Measurements from ENCODE around the gene ZNF628.

Gene ZNF628

GRCh38 chr19:55489711-55490477 is 13.5 kb downstream of the ZNF628 start:
- no peak for DNase-seq (ENCODE audit: low read depth)
- no peak for TF ChIP-seq CTCF (conservative IDR thresholded peaks at IDR 0.05; ENCODE audit: low read depth, low read length)
- no peak overlapping the region for H3K4me3 ChIP-seq (ENCODE audit: low read depth, low read length)

DNA sequence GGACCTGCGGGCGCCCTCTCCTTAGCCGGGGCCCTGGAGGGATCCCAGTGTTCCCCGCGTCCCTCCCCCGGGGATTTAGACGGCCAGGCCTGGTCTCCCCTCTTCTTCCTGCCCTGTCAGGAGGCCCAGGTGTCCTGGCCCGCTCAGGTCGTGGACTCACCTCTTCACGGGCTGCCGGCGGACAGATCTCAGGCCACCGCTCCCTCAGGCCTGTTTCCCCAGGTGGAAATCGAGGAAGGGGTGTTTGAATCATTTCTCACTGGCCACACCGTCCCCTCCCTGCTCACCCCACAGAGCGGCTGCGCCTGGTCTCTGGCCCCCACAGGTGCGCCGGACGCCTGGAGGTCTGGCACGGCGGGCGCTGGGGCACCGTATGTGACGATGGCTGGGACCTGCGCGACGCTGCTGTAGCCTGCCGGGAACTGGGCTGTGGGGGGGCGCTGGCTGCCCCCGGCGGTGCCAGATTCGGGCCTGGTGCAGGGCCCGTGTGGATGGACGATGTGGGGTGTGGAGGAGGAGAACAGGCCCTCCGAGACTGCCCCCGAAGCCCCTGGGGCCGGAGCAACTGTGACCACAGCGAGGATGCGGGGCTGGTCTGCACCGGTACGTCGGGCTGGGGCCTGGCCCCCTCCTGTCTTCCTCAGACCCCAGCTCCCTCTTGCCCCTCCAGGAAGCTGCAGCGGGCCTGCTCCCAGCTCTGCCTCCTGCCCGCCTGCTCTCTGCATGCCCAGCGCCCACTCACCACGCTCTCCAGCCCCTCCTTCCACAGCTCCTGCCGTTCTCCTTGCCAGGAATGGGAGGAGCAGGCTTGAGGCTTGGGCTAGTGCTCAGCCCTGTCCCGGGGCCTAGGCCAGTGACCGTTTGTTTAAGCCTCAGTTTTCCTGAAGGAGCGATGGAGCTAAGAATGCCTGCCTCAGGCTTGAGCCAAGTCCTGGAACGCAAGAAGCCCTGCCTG is 14.3 kb downstream of the ZNF628 start:
- no peak overlapping the region for H3K4me3 ChIP-seq (ENCODE audit: low read depth, low read length)
- no peak for DNase-seq (ENCODE audit: low read depth)

GRCh38 chr19:55491546-55492360 is 15.3 kb downstream of the ZNF628 start:
- no peak for DNase-seq (ENCODE audit: low read depth)
- no peak overlapping the region for H3K4me3 ChIP-seq (ENCODE audit: low read depth, low read length)
- TF ChIP-seq CTCF (conservative IDR thresholded peaks at IDR 0.05; ENCODE audit: low read depth, low read length) = no peak

More for the DNA sequence above, 14.3 kb downstream of the ZNF628 start:
- no peak for TF ChIP-seq CTCF (conservative IDR thresholded peaks at IDR 0.05; ENCODE audit: low read depth, low read length)

- H3K4me3 ChIP-seq (ENCODE audit: low read depth, low read length) = no peak overlapping the region
- no peak for TF ChIP-seq CTCF (conservative IDR thresholded peaks at IDR 0.05; ENCODE audit: low read depth, low read length)
- DNase-seq (ENCODE audit: low read depth) = no peak
Observed at GRCh38 chr19:55492362-55492944, 16.0 kb downstream of the ZNF628 start.

GRCh38 chr19:55493052-55493644 is 16.7 kb downstream of the ZNF628 start:
- no peak for DNase-seq (ENCODE audit: low read depth)
- TF ChIP-seq CTCF (conservative IDR thresholded peaks at IDR 0.05; ENCODE audit: low read depth, low read length) = no peak
- no peak overlapping the region for H3K4me3 ChIP-seq (ENCODE audit: low read depth, low read length)

DNA sequence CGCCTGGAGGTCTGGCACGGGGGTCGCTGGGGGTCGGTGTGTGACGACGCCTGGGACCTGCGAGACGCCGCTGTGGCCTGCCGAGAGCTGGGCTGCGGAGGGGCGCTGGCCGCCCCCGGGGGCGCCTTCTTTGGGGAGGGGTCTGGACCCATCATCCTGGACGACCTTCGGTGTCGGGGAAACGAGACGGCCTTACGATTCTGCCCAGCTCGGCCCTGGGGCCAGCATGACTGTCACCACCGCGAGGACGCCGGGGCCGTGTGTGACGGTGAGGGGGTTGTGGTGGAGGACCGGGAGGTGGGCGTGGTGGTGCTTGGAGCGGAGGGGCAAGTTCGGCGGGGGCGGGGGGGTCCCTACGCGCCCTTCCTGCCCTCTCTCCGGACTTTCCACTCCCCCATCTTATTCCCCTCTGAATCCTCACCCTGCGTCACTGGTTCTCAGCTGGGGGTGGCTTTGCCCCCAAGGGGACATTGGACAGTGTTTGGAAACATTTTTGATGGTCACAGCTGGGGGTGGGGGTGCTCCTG is 17.3 kb downstream of the ZNF628 start:
- H3K4me3 ChIP-seq (ENCODE audit: low read depth, low read length) = peak overlapping the region; percentile 65
- DNase-seq (ENCODE audit: low read depth) = no peak
- TF ChIP-seq CTCF (conservative IDR thresholded peaks at IDR 0.05; ENCODE audit: low read depth, low read length) = no peak
